SK-N-MC (cell line): ENCODE measurements around the gene ATP2A2.
"Not testable (repeated sequence)": the region's sequence is repeated elsewhere in the genome, so short reads cannot be mapped to it uniquely, and the experiment has no call there.

Source experiments
- DNase-seq: peaks from one replicate; pipeline ENCODE4 v3.0.0-alpha.2; 2011; ENCODE audit warnings: low read depth, low spot score
- H3K27ac ChIP-seq: fragments of 200-600 bp; sonication (generic); 2 replicates; pipeline ENCODE4 v1.5.1; 2016; ENCODE audit warnings: mixed run types
- H3K36me3 ChIP-seq: fragments of 200-600 bp; sonication (generic); 2 replicates; pipeline ENCODE4 v1.6.1; 2017; ENCODE audit warnings: antibody characterized with exemption, low read length, mixed read lengths; ENCODE audit not compliant: insufficient read depth
- H3K4me3 ChIP-seq: fragments of 200-600 bp; sonication (generic); 2 replicates; pipeline ENCODE4 v1.5.1; 2016
- H3K9ac ChIP-seq: fragments of 200-600 bp; sonication (generic); 2 replicates; pipeline ENCODE4 v1.8.0; 2017; ENCODE audit warnings: mixed run types, mixed read lengths; ENCODE audit not compliant: insufficient read length
- H3K9me3 ChIP-seq: fragments of 200-600 bp; sonication (generic); 2 replicates; pipeline ENCODE4 v1.6.1; 2017; ENCODE audit warnings: low read depth, mild to moderate bottlenecking, antibody characterized with exemption, low read length, moderate library complexity, mixed read lengths
- EZH2 ChIP-seq: fragments of 200-600 bp; sonication (generic); IDR thresholded peaks from one replicate; pipeline ENCODE4 v1.6.1; 2017; ENCODE audit warnings: antibody characterized with exemption
- FOXP2 ChIP-seq: optimal IDR thresholded peaks from 2 replicates; pipeline ENCODE3; 2011; ENCODE audit warnings: mild to moderate bottlenecking, moderate library complexity; ENCODE audit not compliant: insufficient read depth; ENCODE audit errors: extremely low read length, control extremely low read depth
- POLR2AphosphoS5 ChIP-seq: IDR thresholded peaks from 2 replicates; pipeline ENCODE4 v1.6.1; 2012; ENCODE audit warnings: mild to moderate bottlenecking, low read depth, low read length, borderline replicate concordance

ATP2A2 gene

DNA sequence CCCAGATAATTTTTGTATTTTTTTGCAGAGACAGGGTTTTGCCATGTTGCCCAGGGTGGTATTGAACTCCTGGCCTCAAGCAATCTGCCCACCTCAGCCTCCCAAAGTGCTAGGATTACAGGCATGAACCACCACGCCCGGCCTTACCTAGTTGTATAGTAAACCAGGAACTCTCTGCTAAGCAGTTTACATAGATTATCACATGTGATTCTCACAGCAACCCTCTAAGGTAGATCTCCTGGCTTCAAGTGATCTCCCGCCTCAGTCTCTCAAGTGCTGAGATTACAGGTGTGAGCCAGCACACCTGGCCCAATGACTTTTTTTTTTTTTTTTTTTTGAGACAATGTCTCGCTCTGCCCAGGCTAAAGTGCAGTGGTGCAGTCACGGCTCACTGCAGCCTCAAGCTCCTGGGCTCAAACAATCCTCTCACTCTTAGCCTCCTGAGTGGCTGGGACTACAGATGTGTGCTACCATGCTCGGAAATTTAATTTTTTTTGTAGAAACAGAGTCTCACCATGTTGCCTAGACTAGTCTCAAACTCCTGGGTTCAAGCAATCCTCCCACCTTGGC is 26.0 kb upstream of the ATP2A2 start:
- no peak for TF ChIP-seq POLR2AphosphoS5
- TF ChIP-seq FOXP2, result no peak
- no peak for TF ChIP-seq EZH2
- DNase-seq, result no peak
- no peaks in the 10 kb centered on the region for H3K36me3 ChIP-seq
- H3K27ac ChIP-seq, result no peak overlapping the region
- no peak overlapping the region for H3K9ac ChIP-seq
- no peaks in the 10 kb centered on the region for H3K9me3 ChIP-seq
- H3K4me3 ChIP-seq, result no peak overlapping the region

GRCh38 chr12:110255890-110256456 is 25.1 kb upstream of the ATP2A2 start:
- H3K9me3 ChIP-seq, H3K27ac ChIP-seq, DNase-seq, H3K9ac ChIP-seq, H3K4me3 ChIP-seq, H3K36me3 ChIP-seq: not testable (repeated sequence)

DNA sequence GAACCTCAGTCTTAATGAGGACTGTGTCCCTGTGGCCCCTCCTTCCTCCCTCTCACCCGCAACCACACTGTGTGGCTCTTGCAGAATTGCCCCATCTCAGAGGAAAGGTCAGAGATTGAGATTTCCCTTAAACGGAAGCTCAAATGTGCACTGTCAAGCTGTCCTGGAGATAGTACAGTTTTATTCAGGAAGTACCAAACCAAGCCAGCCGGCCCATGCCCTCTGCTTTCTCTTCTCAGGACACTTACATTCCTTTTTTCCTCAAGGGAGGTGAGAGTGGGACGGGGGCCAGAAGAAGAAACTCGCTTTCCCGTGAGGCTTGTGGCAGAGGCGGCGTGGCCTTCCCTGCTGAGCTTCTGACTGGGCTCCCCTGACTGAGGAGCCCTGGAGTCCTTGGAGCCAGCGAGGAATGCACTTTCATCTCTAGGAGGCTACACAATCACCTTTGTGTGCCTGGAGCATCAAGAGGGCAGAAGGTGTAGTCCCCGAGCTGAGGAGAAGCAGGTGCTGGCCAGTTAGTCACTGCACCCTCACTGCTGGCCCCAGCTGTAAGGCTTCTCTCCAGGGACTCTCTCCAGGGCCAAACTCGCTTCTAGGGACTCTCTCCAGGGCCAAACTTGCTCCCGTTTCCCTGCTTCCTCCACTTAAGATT is 24.1 kb upstream of the ATP2A2 start:
- TF ChIP-seq FOXP2, result no peak
- no peak for TF ChIP-seq EZH2
- no peak for TF ChIP-seq POLR2AphosphoS5
- H3K9me3 ChIP-seq, result no peaks in the 10 kb centered on the region
- no peak overlapping the region for H3K4me3 ChIP-seq
- H3K9ac ChIP-seq, result no peak overlapping the region
- H3K36me3 ChIP-seq, result no peaks in the 10 kb centered on the region
- H3K27ac ChIP-seq, result no peak overlapping the region
- no peak for DNase-seq

DNA sequence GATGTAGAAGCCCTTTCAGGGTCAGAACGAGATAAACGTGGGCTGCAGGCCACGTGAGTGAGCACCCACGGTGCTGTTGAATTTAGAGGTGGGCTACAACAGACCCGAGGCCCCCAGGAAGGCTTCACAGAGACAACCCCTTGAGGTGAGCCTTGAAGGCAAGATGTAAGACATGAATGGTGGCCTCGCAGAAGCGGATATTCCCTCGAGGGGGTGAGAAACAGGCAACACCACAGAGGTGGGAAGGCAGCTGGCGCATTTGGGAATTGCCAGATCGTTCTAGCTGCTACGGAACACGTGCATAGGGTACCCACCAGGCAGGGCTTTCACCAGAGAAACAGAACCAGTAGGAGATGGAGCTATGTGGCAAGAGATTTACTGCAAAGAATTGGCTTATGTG is 22.6 kb upstream of the ATP2A2 start:
- no peak overlapping the region for H3K27ac ChIP-seq
- no peaks in the 10 kb centered on the region for H3K36me3 ChIP-seq
- TF ChIP-seq FOXP2 (no peak), POLR2AphosphoS5 (no peak), EZH2 (no peak)
- no peaks in the 10 kb centered on the region for H3K9me3 ChIP-seq
- no peak overlapping the region for H3K9ac ChIP-seq
- no peak overlapping the region for H3K4me3 ChIP-seq
- no peak for DNase-seq

DNA sequence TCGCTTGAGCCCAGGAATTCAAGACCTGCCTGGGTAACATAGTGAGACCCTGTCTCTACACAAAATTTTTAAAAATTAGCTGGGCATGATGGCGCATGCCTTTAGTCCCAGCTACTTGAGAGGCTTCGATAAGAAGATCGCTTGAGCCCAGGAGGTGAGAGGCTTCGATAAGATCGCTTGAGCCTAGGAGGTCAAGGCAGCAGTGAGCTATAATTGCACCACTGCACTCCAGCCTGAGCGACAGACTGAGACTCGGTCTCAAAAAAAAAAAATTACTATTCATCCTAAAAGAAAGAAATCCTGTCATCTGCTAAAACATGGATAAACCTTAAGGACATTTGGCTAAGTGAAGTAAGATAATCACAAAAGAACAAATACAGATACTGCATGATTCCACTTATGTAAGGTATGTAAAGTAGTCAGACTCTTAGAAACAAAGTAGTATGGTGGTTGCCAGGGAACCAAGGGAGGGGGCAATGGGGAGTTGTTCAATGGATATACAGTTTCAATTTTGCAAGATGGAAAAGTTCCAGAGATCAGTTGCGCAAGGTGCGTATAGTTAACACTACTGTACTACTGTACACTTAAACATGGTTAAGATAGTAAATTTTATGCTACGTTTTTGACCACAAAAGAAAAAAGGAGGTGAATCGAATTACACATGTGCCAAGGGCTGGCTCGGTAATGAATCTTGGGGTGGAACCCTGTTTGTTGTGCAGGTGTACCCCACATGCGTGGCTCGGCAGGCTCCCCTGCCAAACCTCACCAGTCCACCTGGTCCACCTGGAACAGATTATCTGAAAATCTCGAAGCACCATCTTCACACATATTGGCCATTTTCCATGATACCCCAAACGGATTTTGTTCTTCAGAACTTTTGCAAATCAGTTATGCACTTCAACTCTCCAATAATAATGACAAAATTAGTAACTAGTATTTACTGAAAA is 18.3 kb upstream of the ATP2A2 start:
- H3K9me3 ChIP-seq, result no peaks in the 10 kb centered on the region
- TF ChIP-seq POLR2AphosphoS5 (no peak), EZH2 (no peak), FOXP2 (no peak)
- no peaks in the 10 kb centered on the region for H3K36me3 ChIP-seq
- no peak overlapping the region for H3K4me3 ChIP-seq
- H3K27ac ChIP-seq, result no peak overlapping the region
- DNase-seq, result peak; percentile 59
- no peak overlapping the region for H3K9ac ChIP-seq

- no peaks in the 10 kb centered on the region for H3K9me3 ChIP-seq
- no peak for TF ChIP-seq FOXP2
- TF ChIP-seq EZH2, result no peak
- TF ChIP-seq POLR2AphosphoS5, result no peak
- no peak for DNase-seq
- H3K4me3 ChIP-seq, result no peak overlapping the region
- H3K27ac ChIP-seq, result peak overlapping the region; percentile 33; the same call in 1 of the 2 replicates
- no peaks in the 10 kb centered on the region for H3K36me3 ChIP-seq
- H3K9ac ChIP-seq, result no peak overlapping the region
Measured at GRCh38 chr12:110266381-110266960, 14.6 kb upstream of the ATP2A2 start.

DNA sequence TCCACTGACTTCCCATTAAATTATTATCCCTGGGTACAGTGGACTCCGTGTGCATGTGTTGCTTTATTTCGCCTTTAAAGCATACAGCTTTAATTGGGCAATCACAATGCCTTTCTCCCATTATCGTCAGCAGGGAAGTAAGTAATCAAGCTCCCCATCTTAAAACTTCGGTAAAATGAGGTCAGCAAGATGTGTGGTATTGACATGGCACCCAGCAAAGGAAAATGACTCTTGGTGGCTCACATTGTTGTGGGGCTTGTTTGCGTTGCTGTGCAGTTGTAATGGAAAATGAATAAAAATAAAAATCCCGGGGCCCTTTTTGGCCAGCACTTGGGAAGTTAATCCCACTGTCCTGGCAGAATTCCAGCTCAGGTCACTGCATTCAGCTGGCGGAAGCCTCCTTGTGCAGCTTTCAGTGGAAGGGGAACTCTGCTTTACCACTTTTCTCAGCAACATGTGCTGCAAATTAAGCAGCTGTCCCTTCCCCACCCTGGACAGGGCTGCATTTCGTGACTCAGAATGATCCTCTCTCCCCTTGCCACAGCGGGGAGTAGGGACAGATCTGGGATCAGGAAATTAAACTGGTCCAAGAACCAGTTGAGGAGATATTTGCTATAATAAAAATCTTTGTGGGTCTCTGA is 13.9 kb upstream of the ATP2A2 start:
- no peaks in the 10 kb centered on the region for H3K36me3 ChIP-seq
- H3K27ac ChIP-seq, result peak overlapping the region; percentile 33; the same call in 1 of the 2 replicates
- H3K4me3 ChIP-seq, result peak overlapping the region; percentile 29; the same call in 1 of the 2 replicates
- no peak for DNase-seq
- no peaks in the 10 kb centered on the region for H3K9me3 ChIP-seq
- TF ChIP-seq POLR2AphosphoS5 (no peak), FOXP2 (no peak), EZH2 (no peak)
- no peak overlapping the region for H3K9ac ChIP-seq

GRCh38 chr12:110269622-110270124 is 11.4 kb upstream of the ATP2A2 start:
- H3K9me3 ChIP-seq, result no peaks in the 10 kb centered on the region
- H3K27ac ChIP-seq, result no peak overlapping the region
- no peak for DNase-seq
- no peak overlapping the region for H3K4me3 ChIP-seq
- no peaks in the 10 kb centered on the region for H3K36me3 ChIP-seq
- no peak overlapping the region for H3K9ac ChIP-seq
- TF ChIP-seq FOXP2 (no peak), POLR2AphosphoS5 (no peak)
